MM.1S (cell line): Measurements from ENCODE around the gene ADAM11.

Source experiments
- DNase-seq: peaks from one replicate; pipeline ENCODE4 v3.0.0-alpha.2; 2015
- H2AFZ ChIP-seq: fragments of 300-600 bp; sonication (generic); 2 replicates; pipeline ENCODE4 v1.6.0; 2016; ENCODE audit warnings: antibody characterized with exemption, low read length
- H3F3A ChIP-seq: fragments of 300-600 bp; sonication (generic); 2 replicates; pipeline ENCODE4 v1.6.1; 2016; ENCODE audit warnings: mild to moderate bottlenecking, antibody characterized with exemption, low read length, moderate library complexity, mixed read lengths; ENCODE audit not compliant: insufficient read depth
- H3K27ac ChIP-seq: fragments of 300-600 bp; sonication (generic); 2 replicates; pipeline ENCODE4 v1.5.1; 2016; ENCODE audit warnings: mild to moderate bottlenecking, low read length
- H3K27me3 ChIP-seq: fragments of 300-600 bp; sonication (generic); replicated peaks from 2 replicates; pipeline ENCODE4 v1.6.0; 2016; ENCODE audit warnings: low read length; ENCODE audit not compliant: insufficient read depth
- H3K36me3 ChIP-seq: fragments of 300-600 bp; sonication (generic); replicated peaks from 2 replicates; pipeline ENCODE4 v1.6.1; 2016; ENCODE audit warnings: mild to moderate bottlenecking, low read length, mixed read lengths; ENCODE audit not compliant: insufficient read depth
- H3K4me1 ChIP-seq: fragments of 300-600 bp; sonication (generic); 2 replicates; pipeline ENCODE4 v1.6.1; 2016; ENCODE audit warnings: low read length, mixed read lengths
- H3K4me2 ChIP-seq: fragments of 300-600 bp; sonication (generic); 2 replicates; pipeline ENCODE4 v1.6.0; 2016; ENCODE audit warnings: low read depth, low read length
- H3K4me3 ChIP-seq: fragments of 300-600 bp; sonication (generic); 2 replicates; pipeline ENCODE4 v1.5.1; 2016; ENCODE audit warnings: low read length, mixed read lengths
- H3K79me2 ChIP-seq: fragments of 300-600 bp; sonication (generic); 2 replicates; pipeline ENCODE4 v1.6.1; 2016; ENCODE audit warnings: mixed run types, low read length, mixed read lengths
- H3K9ac ChIP-seq: fragments of 300-600 bp; sonication (generic); 2 replicates; pipeline ENCODE4 v1.6.1; 2016; ENCODE audit warnings: low read length, mixed read lengths
- H3K9me2 ChIP-seq: fragments of 300-600 bp; sonication (generic); replicated peaks from 2 replicates; pipeline ENCODE4 v1.6.1; 2016; ENCODE audit warnings: mild to moderate bottlenecking, low read length, mixed read lengths; ENCODE audit not compliant: insufficient read depth
- H3K9me3 ChIP-seq: fragments of 300-600 bp; sonication (generic); replicated peaks from 2 replicates; pipeline ENCODE4 v1.6.1; 2016; ENCODE audit warnings: mild to moderate bottlenecking, low read length, mixed read lengths; ENCODE audit not compliant: insufficient read depth
- H4K20me1 ChIP-seq: fragments of 300-600 bp; sonication (generic); 2 replicates; pipeline ENCODE4 v1.6.1; 2016; ENCODE audit warnings: mild to moderate bottlenecking, low read length, moderate library complexity, mixed read lengths; ENCODE audit not compliant: insufficient read depth
- CTCF ChIP-seq: fragments of 300-600 bp; sonication (generic); IDR thresholded peaks from 2 replicates; pipeline ENCODE4 v1.5.1; 2016; ENCODE audit warnings: antibody characterized with exemption, low read length, mixed read lengths
- EZH2 ChIP-seq: fragments of 300-600 bp; sonication (generic); optimal IDR thresholded peaks from 2 replicates; pipeline ENCODE3; 2017; ENCODE audit warnings: low read depth, mild to moderate bottlenecking, antibody characterized with exemption, low read length, mixed read lengths
- EZH2phosphoT487 ChIP-seq: fragments of 300-600 bp; sonication (generic); IDR thresholded peaks from 2 replicates; pipeline ENCODE4 v1.6.1; 2018; ENCODE audit warnings: antibody characterized with exemption, low read length

Gene ADAM11

GRCh38 chr17:44828919-44829522 is 70.2 kb downstream of the ADAM11 start:
- H3F3A ChIP-seq = no peaks in the 10 kb centered on the region
- H2AFZ ChIP-seq = peak overlapping the region; percentile 86
- TF ChIP-seq CTCF = no peak
- no peak for TF ChIP-seq EZH2phosphoT487
- TF ChIP-seq EZH2 = no peak
- H3K9ac ChIP-seq = peak overlapping the region; percentile 71
- no peaks in the 10 kb centered on the region for H3K4me1 ChIP-seq
- no peak overlapping the region; the same call in 1 of the 2 replicates for H3K27ac ChIP-seq
- no peaks in the 10 kb centered on the region for H4K20me1 ChIP-seq
- peak overlapping the region; percentile 67 for H3K4me3 ChIP-seq
- no peaks in the 10 kb centered on the region for H3K36me3 ChIP-seq
- H3K9me3 ChIP-seq = no peaks in the 10 kb centered on the region
- peak overlapping the region; percentile 72 for H3K4me2 ChIP-seq
- H3K9me2 ChIP-seq = no peaks in the 10 kb centered on the region
- peaks cover 12% of the 10 kb centered on the region for H3K79me2 ChIP-seq
- peaks cover 36% of the 10 kb centered on the region; the same call in 1 of the 2 replicates for H3K27me3 ChIP-seq
- DNase-seq = no peak

- Histone ChIP-seq H3K27me3 (peaks cover 36% of the 10 kb centered on the region; the same call in 1 of the 2 replicates), H4K20me1 (no peaks in the 10 kb centered on the region), H3K36me3 (no peaks in the 10 kb centered on the region), H2AFZ (peak within 1 kb of the TSS; percentile 86), H3K9me3 (no peaks in the 10 kb centered on the region), H3K27ac (no peak within 1 kb of the TSS; the same call in 1 of the 2 replicates), H3K79me2 (peaks cover 12% of the 10 kb centered on the region), H3K9ac (peak within 1 kb of the TSS; percentile 71), H3F3A (no peaks in the 10 kb centered on the region), H3K4me1 (no peaks in the 10 kb centered on the region), H3K9me2 (no peaks in the 10 kb centered on the region), H3K4me3 (peak within 1 kb of the TSS; percentile 67), H3K4me2 (peak within 1 kb of the TSS; percentile 72)
- peak; percentile 32 for DNase-seq
- TF ChIP-seq EZH2phosphoT487 (no peak), CTCF (no peak), EZH2 (no peak)
Measured at GRCh38 chr17:44829523-44830358, 71.0 kb downstream of the ADAM11 start, which contains the start of gene GJC1. Gene GJC1 (minus strand): TSS chr17:44830287. CDS start chr17:44805817, 24,470 bp downstream.

GRCh38 chr17:44830359-44831288 is 71.8 kb downstream of the ADAM11 start:
- peak overlapping the region; percentile 59; the same call in 1 of the 2 replicates for H2AFZ ChIP-seq

More at GRCh38 chr17:44830359-44831288, 71.8 kb downstream of the ADAM11 start:
- peak; percentile 18 for DNase-seq
- Histone ChIP-seq H3K4me1 (no peaks in the 10 kb centered on the region), H3K79me2 (peaks cover 12% of the 10 kb centered on the region), H3K27me3 (peaks cover 36% of the 10 kb centered on the region; the same call in 1 of the 2 replicates), H3K9me2 (no peaks in the 10 kb centered on the region), H3K9ac (peak overlapping the region; percentile 44; the same call in 1 of the 2 replicates), H3F3A (no peaks in the 10 kb centered on the region), H3K9me3 (no peaks in the 10 kb centered on the region), H3K27ac (no peak overlapping the region), H3K4me2 (peak overlapping the region; percentile 46), H3K4me3 (peak overlapping the region; percentile 47), H4K20me1 (no peaks in the 10 kb centered on the region), H3K36me3 (no peaks in the 10 kb centered on the region)
- TF ChIP-seq EZH2 = no peak
- no peak for TF ChIP-seq CTCF
